Peyer's patch (tissue), 4 donors: ENCODE measurements around the gene RBM20.

Source experiments
- CTCF ChIP-seq, 6 experiments: fragments of 450-650 bp in 4 of 6; fragments of 200-600 bp in 2 of 6; sonication (generic) in 1 of 6; IDR thresholded peaks; one replicate each; pipeline ENCODE4 v1.5.1; 2017 to 2019; ENCODE audit warnings: antibody characterized with exemption in 6 of 6, mild to moderate bottlenecking in 3 of 6, moderate library complexity in 1 of 6
- POLR2A ChIP-seq, 2 donors: fragments of 450-650 bp; IDR thresholded peaks; one replicate each; pipeline ENCODE4 v1.5.1; 2017; ENCODE audit warnings: antibody characterized with exemption in 2 of 2, mild to moderate bottlenecking in 2 of 2, moderate library complexity in 2 of 2

DNA sequence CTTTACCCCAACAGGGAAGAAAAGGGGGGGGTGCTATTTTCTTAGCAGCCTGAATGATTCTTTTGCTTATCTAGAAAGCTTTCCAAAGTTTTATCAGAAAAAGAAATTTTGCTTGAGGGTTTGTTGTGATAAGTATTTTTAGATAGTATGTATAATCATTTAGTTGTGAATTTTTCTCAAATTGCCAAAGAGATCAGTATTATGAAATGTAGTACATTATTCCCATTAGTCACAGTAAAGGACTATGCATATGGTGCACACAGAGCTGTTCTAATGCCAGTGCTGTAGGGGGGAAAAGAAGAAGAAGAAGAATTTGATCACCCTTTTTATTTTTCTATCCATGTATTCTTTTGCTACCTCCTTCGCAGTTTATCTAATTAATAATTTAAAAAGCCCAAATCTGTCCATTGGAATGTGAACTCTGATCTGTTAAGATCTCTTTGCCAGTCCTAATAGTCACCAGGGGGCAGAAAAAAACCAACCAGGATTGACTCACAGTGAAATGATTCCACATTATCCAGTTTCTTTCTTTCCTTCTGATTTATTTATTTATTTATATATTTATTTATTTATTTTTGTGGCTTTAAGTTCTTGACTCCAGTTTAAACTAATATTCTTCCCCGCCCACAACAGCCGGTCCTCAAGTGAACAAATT, 4.7 kb downstream of the RBM20 start:
- TF ChIP-seq CTCF (IDR thresholded peaks at IDR 0.05), result no peak
- TF ChIP-seq POLR2A (IDR thresholded peaks at IDR 0.05), result no peak
